HG03060 (cell line): ENCODE data around the gene ESPNL.

Source experiments
- ATAC-seq: cut with Tn5 transposase; IDR thresholded peaks from one replicate; pipeline ENCODE4 v1.9.1; 2021; ENCODE audit warnings: low read depth, moderate number of reproducible peaks; ENCODE audit not compliant: unreplicated experiment

The ESPNL gene

DNA sequence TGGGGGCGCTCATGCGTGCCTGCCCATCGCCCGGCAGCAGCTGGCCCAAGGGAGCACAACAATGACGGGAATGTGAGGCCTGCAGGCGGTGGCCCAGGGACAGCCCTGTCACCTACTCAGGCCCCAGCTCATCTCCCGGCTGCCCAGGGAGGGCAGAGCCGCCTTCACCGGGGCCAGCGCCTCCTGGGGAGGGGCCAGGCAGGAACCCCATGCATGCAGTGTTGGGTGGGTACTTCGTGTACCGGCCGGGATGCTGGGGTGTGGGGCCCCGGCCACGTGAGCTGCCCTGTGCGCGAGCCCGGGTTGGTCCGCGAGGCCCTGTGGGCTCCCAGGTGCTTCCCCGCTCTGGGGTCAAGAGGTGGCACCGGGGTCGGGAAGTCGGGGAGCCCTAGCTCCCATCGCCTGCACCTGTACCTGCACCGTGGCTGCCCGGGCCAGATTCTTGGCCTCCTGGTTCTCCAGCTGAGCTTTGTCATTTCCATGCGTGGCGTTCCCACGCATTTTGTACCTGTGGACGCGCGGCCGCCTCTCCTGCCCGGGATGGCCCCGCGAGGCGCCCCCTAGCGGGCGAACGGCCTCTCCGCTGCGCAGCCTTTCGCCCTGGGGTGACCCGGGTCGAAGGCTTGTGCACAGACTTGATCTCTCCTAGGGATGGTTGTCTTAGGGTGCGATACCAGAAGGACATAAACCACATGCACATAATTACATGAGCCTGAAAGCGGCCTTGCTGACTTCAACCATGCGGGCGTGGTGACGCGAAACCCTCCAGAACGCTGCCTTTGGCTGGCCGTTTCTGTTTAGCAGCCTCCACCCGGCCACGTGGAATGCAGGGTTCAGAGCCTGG, 39.3 kb downstream of the ESPNL start:
- no peak for ATAC-seq

DNA sequence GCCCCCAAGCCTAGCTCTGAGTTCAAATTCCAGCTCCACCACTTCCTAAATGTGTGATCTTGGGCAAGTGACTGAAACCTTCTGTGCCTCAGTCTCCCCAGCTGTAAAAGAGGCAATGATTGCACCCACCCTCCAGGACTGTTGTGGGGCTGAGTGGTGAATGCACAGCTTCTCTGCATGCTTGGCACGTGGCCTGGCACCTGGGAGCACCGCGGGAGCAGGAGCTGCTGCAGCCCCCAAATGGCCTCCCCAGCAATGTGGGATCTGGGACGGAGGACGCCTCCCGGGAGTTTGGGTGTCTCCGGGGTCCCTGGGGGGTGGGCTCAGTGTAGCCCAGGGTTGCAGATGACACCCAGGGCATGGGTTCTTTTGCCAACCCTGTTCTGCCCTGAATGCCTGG, 39.9 kb downstream of the ESPNL start:
- no peak for ATAC-seq

DNA sequence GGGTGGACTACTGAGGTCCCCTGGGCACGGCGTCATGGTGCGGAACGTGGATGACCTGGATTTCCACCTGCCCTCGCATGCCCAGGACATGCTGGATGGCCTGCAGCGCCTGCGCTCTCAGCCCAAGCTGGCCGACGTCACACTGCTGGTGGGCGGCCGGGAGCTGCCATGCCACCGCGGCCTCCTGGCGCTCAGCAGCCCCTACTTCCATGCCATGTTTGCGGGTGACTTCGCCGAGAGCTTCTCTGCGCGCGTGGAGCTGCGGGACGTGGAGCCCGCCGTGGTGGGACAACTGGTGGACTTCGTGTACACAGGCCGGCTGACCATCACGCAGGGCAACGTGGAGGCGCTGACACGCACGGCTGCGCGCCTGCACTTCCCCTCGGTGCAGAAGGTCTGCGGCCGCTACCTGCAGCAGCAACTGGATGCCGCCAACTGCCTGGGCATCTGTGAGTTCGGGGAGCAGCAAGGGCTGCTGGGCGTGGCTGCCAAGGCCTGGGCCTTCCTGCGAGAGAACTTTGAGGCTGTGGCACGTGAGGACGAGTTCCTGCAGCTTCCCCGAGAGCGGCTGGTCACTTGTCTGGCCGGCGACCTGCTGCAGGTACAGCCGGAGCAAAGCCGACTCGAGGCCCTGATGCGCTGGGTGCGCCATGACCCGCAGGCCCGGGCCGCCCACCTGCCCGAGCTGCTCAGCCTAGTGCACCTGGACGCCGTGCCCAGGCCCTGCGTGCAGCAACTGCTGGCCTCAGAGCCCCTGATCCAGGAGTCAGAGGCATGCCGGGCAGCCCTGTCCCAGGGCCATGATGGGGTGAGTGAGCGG, 40.8 kb downstream of the ESPNL start:
- no peak for ATAC-seq

DNA sequence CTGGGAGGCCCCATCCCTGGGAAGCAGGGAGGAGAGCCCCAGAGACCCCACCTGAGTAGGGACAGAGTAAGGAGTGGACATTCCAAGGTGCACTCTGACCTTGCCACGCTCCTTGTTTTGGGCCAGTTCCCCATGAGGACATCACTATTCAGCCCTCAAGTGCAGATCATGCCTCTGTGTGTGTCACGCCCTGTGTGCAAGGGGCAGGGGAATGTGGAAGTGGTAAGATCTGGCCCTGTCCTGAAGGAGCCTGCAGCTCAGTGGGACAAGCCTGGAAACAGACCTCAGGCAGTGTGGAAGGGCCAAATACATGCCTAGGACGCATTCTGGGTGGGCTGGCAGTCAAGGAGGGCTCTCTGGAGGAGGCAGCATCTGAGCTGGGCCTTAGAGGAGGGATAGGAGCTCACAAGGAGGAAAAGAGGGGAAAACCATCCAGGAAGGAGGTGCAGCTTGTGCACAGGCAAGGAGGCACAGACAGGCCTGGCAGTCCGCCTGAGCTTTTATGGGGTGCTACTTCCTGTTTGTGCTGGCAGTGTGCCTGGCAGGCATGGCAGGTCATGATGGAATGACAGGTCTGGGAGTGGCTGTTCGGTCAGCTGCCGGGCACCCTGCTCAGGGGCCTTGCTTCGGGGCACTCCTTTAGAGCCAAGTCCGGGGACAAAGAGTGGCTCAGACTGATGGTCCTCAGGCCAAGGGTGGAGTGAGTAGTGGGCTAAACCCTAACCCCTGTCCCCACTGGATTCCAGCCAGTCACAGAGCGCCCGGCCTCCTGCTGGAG, 41.6 kb downstream of the ESPNL start:
- no peak for ATAC-seq

DNA sequence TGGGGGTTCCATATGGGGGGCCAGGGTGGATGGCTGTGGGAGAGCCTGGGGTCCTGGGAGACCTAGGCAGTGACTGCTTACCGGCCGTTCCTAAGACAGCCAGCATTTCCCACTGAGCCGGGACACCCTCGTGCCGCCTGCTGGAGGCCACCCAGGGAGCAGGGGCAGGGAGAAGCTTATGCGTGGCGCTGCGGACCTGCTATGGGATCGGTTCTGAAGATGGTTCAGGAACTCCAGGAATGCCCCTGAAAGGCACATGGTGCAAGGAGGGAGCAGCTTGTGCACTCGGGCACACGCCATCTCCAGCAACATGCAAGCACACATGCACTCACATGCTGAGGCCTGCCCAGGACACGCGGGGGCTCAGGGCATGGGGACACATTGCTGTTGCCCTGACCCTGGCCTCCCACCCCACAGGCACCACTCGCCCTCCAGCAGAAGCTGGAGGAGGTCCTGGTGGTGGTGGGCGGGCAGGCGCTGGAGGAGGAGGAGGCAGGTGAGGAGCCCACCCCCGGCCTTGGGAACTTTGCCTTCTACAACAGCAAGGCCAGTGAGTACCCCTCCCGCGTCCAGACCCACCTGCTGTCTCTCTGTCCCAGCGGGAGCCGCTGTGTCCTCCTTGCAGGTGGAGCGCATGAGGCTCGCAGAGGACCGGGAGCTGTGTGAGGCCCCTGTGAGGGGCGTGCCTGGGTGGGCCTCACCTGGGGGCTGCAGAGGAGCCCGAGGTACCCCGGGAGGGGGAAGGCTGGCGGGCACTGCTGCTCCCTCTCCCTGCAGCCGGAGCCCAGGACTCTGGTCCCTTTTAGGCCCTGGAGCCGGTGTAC, 42.5 kb downstream of the ESPNL start:
- ATAC-seq = no peak

DNA sequence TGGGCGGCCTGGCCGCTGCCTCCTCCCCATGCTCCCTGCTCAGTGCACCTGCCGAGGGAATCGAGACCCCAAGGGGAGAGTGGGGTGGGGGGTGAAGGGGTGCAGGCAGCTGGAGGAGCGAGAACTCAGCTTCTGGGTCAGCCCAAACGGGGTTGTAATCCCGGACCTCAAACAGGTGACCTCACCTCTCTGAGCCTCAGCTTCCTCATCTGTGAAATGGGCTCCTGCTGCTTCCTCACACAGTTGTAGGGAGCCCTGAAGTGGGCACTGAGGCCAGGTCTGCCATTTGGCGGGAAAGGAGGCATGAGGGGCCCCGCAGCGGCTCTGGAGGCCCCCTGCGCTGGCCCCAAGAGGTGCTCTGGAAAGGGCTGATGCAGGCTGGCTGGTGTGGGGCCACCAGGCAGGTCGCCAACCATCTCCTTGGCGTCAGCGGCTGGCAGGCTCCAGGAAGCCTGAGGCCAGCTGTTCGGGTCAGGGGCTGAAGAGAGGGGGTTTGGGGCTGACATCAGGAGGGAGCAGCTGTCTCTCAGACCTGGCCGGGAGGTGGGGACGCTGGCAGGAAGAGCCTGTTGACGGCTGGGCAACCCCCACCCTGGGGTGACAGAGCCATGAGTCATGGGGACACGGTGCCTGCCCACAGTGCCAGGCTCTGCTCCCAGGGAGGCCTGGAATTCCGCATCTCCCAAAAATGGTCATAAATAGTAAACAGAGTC, 43.3 kb downstream of the ESPNL start:
- ATAC-seq = no peak

DNA sequence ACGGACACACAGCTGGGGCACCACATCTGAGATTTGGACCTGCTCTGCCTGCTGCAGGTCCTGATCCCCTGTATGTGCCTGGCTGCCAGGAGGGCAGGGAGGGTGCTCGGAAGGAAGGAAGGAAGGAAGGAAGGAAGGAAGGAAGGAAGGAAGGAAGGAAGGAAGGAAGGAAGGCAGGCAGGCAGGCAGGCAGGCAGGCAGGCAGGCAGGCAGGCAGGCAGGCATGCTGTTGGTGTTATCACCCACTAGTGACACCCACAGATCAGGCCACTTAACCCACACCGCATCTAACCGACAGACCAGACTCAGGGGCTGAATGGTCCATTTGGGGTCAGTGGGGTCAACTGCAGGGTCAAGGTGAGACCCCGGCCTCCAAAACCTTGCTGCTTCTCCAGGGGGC, 44.1 kb downstream of the ESPNL start:
- ATAC-seq = no peak

DNA sequence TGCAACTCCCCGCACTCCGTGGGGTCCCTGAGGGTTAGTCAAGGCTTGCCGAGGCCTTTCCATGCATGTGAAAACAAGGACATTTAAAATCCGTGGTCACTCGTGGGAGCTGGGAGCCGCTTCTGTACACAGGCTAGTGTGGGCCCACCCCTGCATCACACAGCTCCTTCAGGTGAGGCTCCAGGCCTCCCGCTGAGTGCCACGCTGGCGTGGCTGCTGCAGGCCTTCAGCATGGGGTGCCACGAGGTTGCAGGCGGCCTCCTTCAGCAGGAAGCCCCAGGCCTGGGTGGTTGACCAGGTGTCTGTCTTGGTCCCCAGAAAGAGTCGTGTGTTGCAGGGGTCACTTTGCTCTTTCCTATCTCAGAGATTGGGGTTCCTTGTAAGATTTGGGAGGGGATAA, 44.9 kb downstream of the ESPNL start:
- no peak for ATAC-seq

DNA sequence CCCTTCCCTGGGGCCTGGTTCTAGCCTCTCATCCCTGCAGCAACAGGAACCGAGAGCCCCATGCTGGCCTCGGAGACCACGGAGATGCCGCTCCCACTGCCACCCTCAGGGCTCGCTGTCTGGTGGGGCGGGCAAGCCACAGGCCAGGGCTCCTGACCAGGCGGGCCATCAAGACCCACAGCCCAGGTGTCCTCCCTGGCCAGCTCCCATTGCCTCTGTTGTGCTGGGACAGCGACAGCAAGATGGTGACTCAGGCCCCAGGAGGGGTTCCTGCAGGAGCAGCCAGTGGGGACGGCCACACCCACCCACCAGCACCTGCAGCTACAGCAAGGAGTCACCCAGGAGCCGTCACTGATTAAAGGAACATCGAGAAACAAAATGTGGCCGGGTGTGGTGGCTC, 45.7 kb downstream of the ESPNL start:
- ATAC-seq = no peak

DNA sequence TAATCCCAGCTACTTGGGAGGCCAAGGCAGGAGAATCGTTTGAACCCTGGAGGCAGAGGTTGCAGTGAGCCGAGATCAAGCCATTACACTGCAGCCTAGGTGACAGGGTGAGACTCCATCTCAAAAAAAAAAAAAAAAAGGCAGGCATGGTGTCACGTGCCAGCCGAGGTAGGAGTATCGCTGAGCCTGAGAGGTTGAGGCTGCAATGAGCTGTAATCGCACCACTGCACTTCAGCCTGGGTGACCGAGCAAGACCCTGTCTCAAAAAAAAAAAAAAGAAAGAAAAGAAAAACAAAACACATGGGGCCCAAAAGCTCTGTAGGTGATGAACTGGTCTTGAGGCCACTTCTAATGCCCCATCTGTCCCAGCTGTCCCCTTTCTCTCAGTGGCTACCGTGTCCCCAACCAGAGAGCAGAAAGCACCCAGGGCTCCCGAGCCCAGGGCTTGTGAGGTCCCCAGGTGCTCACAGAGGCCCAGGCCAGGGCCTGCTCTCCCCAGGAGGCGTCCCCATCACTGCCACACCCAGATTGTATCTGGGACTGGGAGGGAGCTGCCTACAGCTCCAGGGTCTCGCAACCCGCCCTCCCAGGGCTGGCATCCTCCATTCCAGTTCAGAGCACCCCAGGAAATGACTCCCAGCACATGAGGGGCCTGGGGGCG, 46.9 kb downstream of the ESPNL start:
- no peak for ATAC-seq

DNA sequence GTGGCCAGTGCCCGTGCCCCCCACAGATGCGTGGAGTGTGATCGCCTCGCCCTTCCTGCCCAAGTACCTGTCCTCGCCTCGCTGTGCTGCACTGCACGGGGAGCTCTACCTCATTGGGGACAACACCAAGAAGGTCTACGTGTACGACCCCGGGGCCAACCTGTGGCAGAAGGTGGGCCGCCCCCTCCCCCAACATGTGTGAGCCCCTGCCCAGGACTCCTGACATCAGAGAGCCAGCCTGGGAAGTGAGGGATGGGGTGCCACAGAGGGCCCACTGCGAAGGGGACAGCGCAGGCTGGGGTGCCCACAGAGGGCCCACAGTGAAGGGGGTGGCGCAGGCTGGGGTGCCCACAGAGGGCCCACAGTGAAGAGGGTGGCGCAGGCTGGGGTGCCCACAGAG, 48.8 kb downstream of the ESPNL start:
- ATAC-seq = no peak

DNA sequence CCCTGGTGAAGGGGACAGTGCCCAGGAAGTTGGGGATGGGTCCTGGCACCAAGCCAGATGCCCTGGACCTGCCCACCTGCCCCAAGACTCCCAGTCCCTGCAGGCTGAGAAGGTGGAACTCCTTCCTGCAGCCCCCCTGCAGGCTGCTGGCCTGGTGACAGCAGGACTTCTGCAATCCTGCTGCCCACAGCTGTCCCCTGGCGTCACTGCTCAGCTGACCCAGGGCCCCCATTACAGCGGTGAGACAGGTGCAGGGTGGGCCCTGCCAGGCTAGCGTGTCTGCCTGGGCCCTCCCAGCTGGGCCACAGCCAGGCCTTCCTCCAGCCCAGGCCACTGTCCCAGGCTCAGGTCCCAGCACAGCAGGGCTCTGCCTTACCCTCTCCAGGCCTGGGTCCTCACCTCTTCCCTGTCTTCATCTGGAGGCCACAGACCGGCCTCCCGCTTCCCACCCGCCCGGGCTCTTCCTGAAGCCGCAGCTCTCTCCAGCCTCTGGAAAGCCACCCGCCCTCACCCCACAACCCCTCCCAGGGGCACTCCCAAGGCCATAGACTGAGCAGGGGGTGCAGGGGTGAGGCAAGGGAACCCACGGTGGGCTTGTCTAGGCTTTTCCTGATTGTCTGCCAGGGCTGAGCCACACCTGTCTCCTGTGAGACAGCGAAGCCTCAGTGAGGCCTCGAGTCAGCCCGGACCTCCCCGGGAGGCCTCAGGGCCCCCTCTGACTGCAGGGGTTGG, 49.9 kb downstream of the ESPNL start:
- no peak for ATAC-seq

DNA sequence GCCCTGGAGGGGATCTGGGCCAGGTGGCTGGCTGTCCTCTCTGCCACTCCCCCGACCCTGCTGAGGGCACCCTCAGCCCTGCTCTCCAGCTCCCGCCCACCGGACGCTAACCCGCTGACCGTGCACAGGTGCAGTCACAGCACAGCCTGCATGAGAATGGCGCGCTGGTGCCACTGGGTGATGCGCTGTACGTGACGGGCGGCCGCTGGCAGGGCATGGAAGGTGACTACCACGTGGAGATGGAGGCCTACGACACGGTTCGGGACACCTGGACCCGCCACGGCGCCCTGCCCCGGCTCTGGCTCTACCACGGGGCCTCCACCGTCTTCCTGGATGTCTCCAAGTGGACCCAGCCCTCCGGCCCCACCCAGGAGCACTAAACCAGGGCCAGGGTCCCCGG, 50.5 kb downstream of the ESPNL start:
- no peak for ATAC-seq

DNA sequence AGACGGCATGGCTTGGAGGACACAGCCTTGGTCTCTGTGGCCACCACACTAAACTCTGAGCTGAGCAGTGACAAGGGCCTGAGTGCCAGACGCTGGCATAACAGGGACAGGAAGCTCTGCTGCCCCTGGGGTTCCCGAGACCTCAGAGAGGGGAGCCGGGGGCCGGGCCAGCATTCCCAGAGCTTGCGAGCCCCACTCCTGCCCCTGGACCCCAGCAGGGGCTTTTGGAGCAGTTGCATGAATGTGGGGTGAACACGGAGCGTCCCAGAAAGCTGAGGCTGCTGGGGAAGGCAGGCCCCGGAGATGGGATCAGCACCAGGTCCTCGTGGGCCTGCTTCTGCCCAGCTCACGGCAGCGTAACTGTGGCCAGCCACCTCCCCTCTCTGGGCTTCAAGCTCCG, 51.1 kb downstream of the ESPNL start:
- ATAC-seq = no peak

DNA sequence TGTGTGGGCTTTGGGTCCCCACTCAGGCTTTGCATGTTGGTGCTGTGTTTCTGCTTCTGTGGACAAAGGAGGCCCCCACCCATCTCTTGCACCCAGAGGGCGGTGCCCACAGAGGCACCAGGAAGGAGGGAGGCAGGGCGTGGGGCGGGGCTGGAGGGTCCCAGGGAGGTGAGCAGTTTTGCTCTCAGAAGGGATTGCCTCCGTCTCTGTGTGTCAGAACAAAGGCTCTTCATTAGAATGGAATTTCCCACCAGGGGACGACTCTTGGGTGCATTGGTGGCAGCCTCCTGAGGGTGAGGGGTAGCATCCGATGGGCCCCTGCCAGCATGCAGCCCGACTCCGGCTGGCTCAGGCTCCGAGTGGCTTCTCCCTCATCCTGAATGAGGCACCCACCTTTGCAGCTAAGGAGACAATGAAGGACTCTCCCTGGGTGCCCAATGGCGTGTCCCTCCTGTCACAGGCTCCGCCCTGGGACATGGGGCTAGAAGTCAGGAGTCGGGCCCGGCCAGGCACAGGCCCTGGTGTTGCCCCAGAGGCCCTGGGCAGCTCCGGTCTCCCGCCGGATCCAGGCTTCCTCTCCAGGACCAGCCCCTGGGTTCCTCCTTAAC, 51.6 kb downstream of the ESPNL start:
- ATAC-seq = no peak

DNA sequence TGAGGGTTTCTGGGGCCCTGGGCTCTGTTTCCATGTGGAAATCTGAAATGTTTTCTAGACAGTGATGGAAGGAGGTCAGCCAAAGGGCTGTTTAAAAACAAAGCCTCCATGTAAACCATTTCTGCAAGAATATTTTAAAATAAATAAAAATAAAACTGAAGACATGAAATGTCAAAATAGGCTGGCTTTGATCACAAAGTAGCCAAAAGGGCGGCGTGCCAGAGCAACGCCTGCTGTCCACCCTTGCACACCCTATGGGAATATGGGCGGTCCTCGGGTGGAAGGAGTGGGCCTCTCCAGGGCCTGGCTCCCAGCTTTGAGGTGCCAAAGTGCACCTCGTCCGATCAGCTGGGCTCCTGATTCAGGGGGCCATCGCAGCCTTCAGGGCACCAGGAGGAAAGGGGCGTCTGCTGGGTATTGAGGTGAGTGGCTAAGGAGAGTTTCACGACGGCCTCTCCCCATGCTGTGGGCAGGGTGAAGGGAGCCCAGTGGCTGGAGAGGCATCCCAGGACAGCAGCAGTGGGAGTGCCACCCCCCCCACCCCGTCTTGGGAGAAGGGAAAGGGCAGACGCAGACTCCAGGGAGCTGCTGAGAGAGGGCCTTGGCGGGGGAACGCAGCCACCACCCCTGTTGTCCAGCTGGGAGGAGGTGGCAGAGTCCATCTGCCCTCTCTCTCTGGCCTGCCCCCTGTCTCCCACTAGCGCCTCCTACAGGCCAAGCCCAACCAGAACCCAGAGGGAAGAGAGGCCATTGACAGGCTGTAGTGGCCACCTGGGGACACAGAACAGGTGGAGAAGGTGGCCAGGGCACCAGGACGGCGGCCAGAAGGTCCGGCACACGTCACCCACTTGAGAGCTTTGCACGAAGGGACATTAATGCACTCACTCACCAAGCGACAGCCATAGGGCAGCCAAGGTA, 52.9 kb downstream of the ESPNL start:
- no peak for ATAC-seq

DNA sequence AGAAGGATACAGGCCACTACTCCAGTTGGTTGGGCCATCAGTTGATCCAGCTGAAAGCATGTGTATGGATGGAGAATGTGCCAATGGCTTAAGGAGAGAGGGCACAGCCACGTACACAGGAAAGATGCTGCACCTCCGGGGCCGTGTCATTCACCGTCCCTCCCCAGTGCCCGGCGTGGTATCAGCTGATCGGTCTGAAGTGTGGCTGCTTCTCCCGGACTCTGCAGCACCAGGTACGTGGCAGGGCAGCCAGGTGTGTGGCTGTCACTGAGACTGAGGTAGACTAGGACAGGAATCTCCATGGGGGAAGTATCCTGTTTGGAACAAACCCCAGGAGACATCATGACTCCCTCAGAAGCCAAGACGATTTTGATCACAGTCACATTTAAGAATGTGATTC, 54.4 kb downstream of the ESPNL start:
- no peak for ATAC-seq
